ENCODE data around the gene PPTC7.

The PPTC7 gene

GRCh38 chr12:110543252-110543959 lies 39.7 kb downstream of the PPTC7 start (continued):
- TF ChIP-seq ZNF391 (tag by site-specific recombination; IDR thresholded peaks at IDR 0.05; ENCODE audit: borderline replicate concordance, low read depth) (no peak), BCL11B (tag by site-specific recombination; IDR thresholded peaks at IDR 0.05; ENCODE audit: low read depth) (no peak), ZNF146 (tag by site-specific recombination; IDR thresholded peaks at IDR 0.05) (peak; percentile 71), ZNF560 (tag by site-specific recombination; IDR thresholded peaks at IDR 0.05; ENCODE audit: borderline replicate concordance) (no peak), ZNF132 (tag by site-specific recombination; IDR thresholded peaks at IDR 0.05; ENCODE audit: borderline replicate concordance) (no peak), PRDM1 (tag by site-specific recombination; IDR thresholded peaks at IDR 0.05) (peak; percentile 72; the same call in 1 of the 2 replicates), ZNF510 (tag by site-specific recombination; IDR thresholded peaks at IDR 0.05; ENCODE audit: insufficient replicate concordance) (no peak), ZNF292 (tag by site-specific recombination; IDR thresholded peaks at IDR 0.05; ENCODE audit: borderline replicate concordance, low read depth) (no peak), ZNF600 (tag by site-specific recombination; IDR thresholded peaks at IDR 0.05) (peak; percentile 100), ZNF350 (tag by site-specific recombination; IDR thresholded peaks at IDR 0.05) (no peak), ZNF501 (tag by site-specific recombination; IDR thresholded peaks at IDR 0.05) (no peak), ZXDB (tag by site-specific recombination; IDR thresholded peaks at IDR 0.05) (peak; percentile 69; the same call in 1 of the 2 replicates), GLI4 (tag by site-specific recombination; IDR thresholded peaks at IDR 0.05) (no peak), ZBTB44 (tag by site-specific recombination; IDR thresholded peaks at IDR 0.05) (peak; percentile 95), ZFP41 (tag by site-specific recombination; IDR thresholded peaks at IDR 0.05; ENCODE audit: borderline replicate concordance) (no peak), ZNF704 (tag by site-specific recombination; IDR thresholded peaks at IDR 0.05) (no peak), ZNF629 (tag by site-specific recombination; IDR thresholded peaks at IDR 0.05) (peak; percentile 51), ZNF549 (tag by site-specific recombination; IDR thresholded peaks at IDR 0.05) (no peak), ZNF2 (tag by site-specific recombination; IDR thresholded peaks at IDR 0.05) (0 out of 2 replicates have a peak, but pooled peaks have one; percentile 62), FEZF1 (tag by site-specific recombination; IDR thresholded peaks at IDR 0.05) (peak; percentile 81), SP7 (tag by site-specific recombination; IDR thresholded peaks at IDR 0.05) (peak; percentile 90), KLF10 (tag by site-specific recombination; IDR thresholded peaks at IDR 0.05) (0 out of 2 replicates have a peak, but pooled peaks have one; percentile 20), GLIS2 (tag by site-specific recombination; IDR thresholded peaks at IDR 0.05) (no peak), ZNF843 (tag by site-specific recombination; IDR thresholded peaks at IDR 0.05) (peak; percentile 58; the same call in 1 of the 2 replicates), ZNF280D (tag by site-specific recombination; IDR thresholded peaks at IDR 0.05) (no peak), CTCF (tag by site-specific recombination; IDR thresholded peaks at IDR 0.05) (no peak), ZNF596 (tag by site-specific recombination; IDR thresholded peaks at IDR 0.05) (no peak), ZNF248 (tag by site-specific recombination; IDR thresholded peaks at IDR 0.05) (no peak), ZNF211 (tag by site-specific recombination; IDR thresholded peaks at IDR 0.05; ENCODE audit: low read depth) (no peak), ZNF24 (tag by site-specific recombination; IDR thresholded peaks at IDR 0.05) (peak; percentile 85; the same call in 1 of the 2 replicates), HOXC10 (CRISPR knock-in tag; IDR thresholded peaks at IDR 0.05) (no peak), GLIS1 (tag by site-specific recombination; IDR thresholded peaks at IDR 0.05) (peak; percentile 45)
